BE2C (cell line): ENCODE measurements around the gene STRIP1.

ENCODE experiments used
- DNase-seq: peaks from one replicate; pipeline ENCODE4 v3.0.0-alpha.2; 2020
- H3K27me3 ChIP-seq: fragments of 250-450 bp; sonication (Bioruptor Pico); 2 replicates; pipeline ENCODE4 v1.5.1; 2020; ENCODE audit warnings: mild to moderate bottlenecking
- H3K36me3 ChIP-seq: fragments of 250-450 bp; sonication (Bioruptor Pico); 2 replicates; pipeline ENCODE4 v1.5.1; 2020; ENCODE audit warnings: mild to moderate bottlenecking
- H3K4me1 ChIP-seq: fragments of 250-450 bp; sonication (Bioruptor Pico); 2 replicates; pipeline ENCODE4 v1.5.1; 2020
- H3K4me3 ChIP-seq: 2 replicates; pipeline ENCODE4 v1.5.1; 2011; ENCODE audit warnings: low read depth, low read length
- H3K9me3 ChIP-seq: fragments of 250-450 bp; sonication (Bioruptor Pico); 2 replicates; pipeline ENCODE4 v1.5.1; 2020
- TF ChIP-seq, protein P1 (sequence below): IDR thresholded peaks from 2 replicates; pipeline ENCODE4 v1.5.1; 2012; ENCODE audit warnings: mild to moderate bottlenecking, low read depth, low read length

Gene STRIP1

DNA sequence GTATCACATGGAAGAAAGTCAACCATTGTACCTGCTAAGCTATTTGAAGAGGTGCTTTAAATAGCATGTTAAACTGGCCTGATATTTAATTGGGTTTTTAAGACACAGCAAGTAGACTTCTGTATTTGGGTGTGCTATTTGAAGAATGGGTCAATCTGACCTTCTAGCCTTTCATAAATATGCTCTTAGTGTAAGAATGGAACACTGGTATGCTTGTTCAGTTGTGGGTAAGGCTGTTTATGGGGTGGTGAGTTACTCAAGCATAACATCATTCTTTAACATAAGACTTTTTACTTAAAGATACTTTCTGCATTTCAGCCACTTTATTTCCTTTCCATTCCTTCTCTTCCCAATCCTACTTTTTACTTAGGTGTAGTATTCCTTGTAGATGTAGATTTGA is 28.5 kb upstream of the STRIP1 start:
- no peak for DNase-seq
- Histone ChIP-seq H3K9me3 (no peaks in the 10 kb centered on the region), H3K4me3 (no peak overlapping the region), H3K4me1 (peaks cover 25% of the 10 kb centered on the region), H3K36me3 (peaks cover 21% of the 10 kb centered on the region), H3K27me3 (no peaks in the 10 kb centered on the region)
- TF ChIP-seq, protein P1, sequence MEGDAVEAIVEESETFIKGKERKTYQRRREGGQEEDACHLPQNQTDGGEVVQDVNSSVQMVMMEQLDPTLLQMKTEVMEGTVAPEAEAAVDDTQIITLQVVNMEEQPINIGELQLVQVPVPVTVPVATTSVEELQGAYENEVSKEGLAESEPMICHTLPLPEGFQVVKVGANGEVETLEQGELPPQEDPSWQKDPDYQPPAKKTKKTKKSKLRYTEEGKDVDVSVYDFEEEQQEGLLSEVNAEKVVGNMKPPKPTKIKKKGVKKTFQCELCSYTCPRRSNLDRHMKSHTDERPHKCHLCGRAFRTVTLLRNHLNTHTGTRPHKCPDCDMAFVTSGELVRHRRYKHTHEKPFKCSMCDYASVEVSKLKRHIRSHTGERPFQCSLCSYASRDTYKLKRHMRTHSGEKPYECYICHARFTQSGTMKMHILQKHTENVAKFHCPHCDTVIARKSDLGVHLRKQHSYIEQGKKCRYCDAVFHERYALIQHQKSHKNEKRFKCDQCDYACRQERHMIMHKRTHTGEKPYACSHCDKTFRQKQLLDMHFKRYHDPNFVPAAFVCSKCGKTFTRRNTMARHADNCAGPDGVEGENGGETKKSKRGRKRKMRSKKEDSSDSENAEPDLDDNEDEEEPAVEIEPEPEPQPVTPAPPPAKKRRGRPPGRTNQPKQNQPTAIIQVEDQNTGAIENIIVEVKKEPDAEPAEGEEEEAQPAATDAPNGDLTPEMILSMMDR: no peak

DNA sequence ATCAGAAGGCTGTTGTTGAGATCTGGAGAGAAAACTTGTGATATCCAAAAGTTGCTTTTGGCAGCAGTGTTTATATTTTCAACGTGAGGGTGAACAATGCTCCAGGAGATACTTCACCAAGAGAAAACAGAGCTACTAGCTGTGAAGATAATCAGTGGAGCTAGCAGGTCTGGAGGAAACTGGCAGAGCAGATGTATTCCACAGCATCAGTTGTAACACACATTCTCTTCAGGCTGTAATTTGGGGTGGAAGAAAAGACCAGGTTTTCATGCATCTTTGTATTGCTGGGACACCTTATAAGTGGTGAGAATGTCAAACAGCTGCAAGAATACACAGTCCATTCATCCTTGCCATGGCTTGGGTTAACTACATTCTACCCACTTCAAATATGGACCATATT is 27.9 kb upstream of the STRIP1 start:
- H3K36me3 ChIP-seq: peaks cover 27% of the 10 kb centered on the region
- H3K9me3 ChIP-seq: no peaks in the 10 kb centered on the region
- TF ChIP-seq, protein P1: no peak
- H3K4me3 ChIP-seq: no peak overlapping the region
- no peak for DNase-seq
- H3K4me1 ChIP-seq: peaks cover 25% of the 10 kb centered on the region
- no peaks in the 10 kb centered on the region for H3K27me3 ChIP-seq

DNA sequence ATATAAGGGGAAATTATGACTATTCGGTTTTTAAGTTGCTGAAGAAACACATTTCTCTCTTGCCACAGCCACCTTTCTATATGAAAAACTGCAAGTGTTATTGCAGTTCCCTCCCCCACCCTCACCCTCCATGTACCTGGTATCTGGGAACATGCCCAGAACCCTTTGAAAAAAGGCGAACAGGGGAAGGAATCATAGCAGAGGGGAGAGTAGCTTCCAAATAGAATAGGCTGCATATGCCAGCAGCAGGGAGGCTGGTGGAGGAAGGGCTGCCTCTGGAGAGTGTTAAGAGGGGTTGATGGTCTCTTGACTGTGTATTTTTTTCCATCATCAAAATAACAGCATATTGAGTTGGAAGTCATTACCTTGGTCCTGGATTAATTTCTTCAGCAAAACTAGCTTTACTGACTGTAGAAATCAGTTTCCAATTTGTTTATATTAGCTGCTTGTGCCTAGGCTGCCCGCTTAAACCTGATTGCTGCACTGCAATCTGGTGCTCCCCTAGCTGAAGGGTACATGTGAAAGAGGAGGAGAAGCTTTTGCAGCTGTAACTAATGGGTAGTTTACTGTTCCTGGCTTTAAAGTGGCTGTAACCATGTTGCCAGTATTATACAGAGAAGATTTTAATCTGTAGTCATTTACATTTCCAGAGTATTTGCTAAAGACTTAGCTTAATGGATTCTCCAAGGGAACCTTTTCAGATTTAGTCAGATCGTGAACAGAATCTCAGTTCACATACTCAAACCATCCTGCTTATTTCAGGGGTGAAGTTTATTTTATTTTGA is 27.2 kb upstream of the STRIP1 start:
- H3K9me3 ChIP-seq: no peaks in the 10 kb centered on the region
- H3K4me1 ChIP-seq: peaks cover 25% of the 10 kb centered on the region
- peak; percentile 25 for DNase-seq
- H3K36me3 ChIP-seq: peaks cover 32% of the 10 kb centered on the region
- TF ChIP-seq, protein P1: no peak
- no peak overlapping the region for H3K4me3 ChIP-seq
- no peaks in the 10 kb centered on the region for H3K27me3 ChIP-seq

DNA sequence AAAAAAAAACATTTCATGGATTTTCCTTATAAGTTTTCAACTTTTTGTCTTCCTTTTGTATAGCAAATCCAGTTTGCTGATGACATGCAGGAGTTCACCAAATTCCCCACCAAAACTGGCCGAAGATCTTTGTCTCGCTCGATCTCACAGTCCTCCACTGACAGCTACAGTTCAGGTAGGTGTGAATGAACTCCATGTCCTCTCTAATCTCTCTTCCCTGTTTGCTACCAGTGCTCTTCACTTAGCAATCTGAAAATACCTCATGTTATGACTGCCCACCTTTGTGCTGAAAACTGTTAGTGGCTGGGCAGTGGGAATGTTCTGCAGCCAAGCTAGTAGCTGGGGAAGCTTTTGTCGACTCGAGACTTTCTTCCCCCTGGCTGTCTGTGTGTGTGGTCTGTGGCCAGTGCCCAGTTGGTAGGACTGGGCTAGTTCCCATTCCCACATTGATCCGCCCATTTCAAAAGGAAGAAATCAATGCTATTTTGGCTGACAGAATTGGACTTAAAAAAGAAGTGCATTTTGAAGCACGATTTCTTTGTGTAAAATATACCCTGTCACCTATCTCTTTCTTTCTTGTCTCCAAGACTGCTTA is 25.4 kb upstream of the STRIP1 start:
- DNase-seq: no peak
- H3K9me3 ChIP-seq: no peaks in the 10 kb centered on the region
- H3K27me3 ChIP-seq: no peaks in the 10 kb centered on the region
- H3K4me1 ChIP-seq: peaks cover 19% of the 10 kb centered on the region
- no peak overlapping the region for H3K4me3 ChIP-seq
- peaks cover 45% of the 10 kb centered on the region for H3K36me3 ChIP-seq
- TF ChIP-seq, protein P1: no peak

DNA sequence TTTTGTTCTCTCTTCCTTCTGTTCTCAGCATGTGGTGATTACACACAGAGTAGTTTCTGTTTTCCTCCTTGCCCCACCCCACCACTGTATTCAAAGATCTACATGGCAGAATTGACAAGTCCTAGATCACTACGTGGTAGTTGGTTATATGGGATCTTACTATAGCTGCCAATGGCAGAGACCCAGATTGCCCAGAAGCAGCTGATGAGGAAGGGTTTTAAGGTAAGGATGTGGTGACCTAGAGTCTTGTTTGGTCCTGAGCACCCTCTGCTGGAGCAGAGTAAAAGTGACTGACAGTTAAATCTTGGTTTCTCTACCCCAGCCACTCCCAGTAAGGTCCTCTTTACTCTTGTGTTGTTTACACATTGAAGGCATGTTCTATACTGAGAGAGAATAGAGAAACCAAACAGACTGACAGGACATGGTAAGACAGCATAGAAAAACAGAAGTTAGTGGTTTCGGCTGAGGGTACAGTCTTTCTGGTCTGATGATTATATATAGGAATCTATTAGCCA is 22.8 kb upstream of the STRIP1 start:
- TF ChIP-seq, protein P1: peak; percentile 78
- no peak overlapping the region for H3K4me3 ChIP-seq
- H3K36me3 ChIP-seq: peaks cover 68% of the 10 kb centered on the region
- H3K27me3 ChIP-seq: no peaks in the 10 kb centered on the region
- H3K4me1 ChIP-seq: peaks cover 10% of the 10 kb centered on the region
- DNase-seq: peak; percentile 50
- no peaks in the 10 kb centered on the region for H3K9me3 ChIP-seq

DNA sequence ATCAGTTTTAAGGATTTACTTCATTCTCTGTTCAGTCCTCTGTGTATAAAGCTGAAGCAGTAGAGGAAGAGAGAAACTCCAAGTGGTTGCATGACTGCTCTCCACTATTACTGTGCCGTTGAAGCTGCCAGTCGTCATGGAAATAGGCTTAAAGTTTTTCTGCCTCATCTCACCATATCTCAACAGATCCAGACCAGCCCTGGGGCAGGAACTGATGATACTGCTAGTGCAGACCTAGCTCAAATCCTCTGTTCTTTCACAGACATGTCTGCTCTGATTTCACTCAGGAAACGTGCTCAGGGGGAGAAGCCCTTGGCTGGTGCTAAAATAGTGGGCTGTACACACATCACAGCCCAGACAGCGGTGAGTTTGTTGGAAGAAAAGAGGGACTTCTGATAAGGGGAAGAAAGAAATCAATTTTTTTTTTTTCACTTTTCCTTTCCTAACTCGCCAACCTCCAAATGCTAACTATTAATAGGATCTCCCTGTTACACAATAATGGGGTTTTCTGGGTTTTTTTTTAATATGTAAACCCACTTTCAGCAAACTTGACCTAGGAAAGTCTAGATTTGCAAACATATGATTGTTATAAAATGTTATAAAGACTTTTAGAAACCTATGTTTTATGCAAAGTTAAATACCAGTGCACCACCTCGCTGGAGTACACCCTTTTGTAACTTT is 22.2 kb upstream of the STRIP1 start:
- Histone ChIP-seq H3K27me3 (no peaks in the 10 kb centered on the region), H3K9me3 (no peaks in the 10 kb centered on the region), H3K4me3 (no peak overlapping the region), H3K4me1 (peaks cover 4% of the 10 kb centered on the region; the same call in 1 of the 2 replicates), H3K36me3 (peaks cover 75% of the 10 kb centered on the region)
- peak; percentile 52 for DNase-seq
- TF ChIP-seq, protein P1: no peak
